Measurements from ENCODE around the gene PLXNB2. TPM values are rescaled to one million over a fixed set of nuclear protein-coding genes. Genes with fewer than 3 reads are reported as not detected.

PLXNB2 gene
- total and polyA plus RNA-seq, 2 experiments from 2014 or later = 123 to 147 TPM

GRCh38 chr22:50296658-50297490 lies 10.6 kb downstream of the PLXNB2 start:
- Histone ChIP-seq H3F3A (ENCODE audit: insufficient read depth) (peaks cover 9% of the 10 kb centered on the region; the same call in 1 of the 2 replicates), H4K20me1 (ENCODE audit: insufficient read depth) (no peaks in the 10 kb centered on the region; the same call in 1 of the 2 replicates), H3K4me3 (no peak overlapping the region), H2AFZ (no peak overlapping the region), H3K9me2 (ENCODE audit: insufficient read depth) (no peaks in the 10 kb centered on the region), H3K27me3 (replicated peaks; ENCODE audit: insufficient read depth) (no peaks in the 10 kb centered on the region), H3K79me2 (ENCODE audit: insufficient read depth) (peaks cover 98% of the 10 kb centered on the region), H3K4me1 (ENCODE audit: insufficient read depth) (peaks cover 26% of the 10 kb centered on the region), H3K4me2 (ENCODE audit: unreplicated experiment) (no peak overlapping the region), H3K9ac (no peak overlapping the region), H3K36me3 (ENCODE audit: low read depth) (no peaks in the 10 kb centered on the region), H3K27ac (no peak overlapping the region), H3K9me3 (ENCODE audit: low read depth) (no peaks in the 10 kb centered on the region)
- DNase-seq = no peak
- in situ Hi-C loops (cut with MboI) = no loop called here
- TF ChIP-seq EZH2 (IDR thresholded peaks at IDR 0.05; ENCODE audit: insufficient read depth, poor library complexity, severe bottlenecking) = no peak
- no peak for TF ChIP-seq EZH2phosphoT487 (IDR thresholded peaks at IDR 0.05; ENCODE audit: insufficient read depth, low read depth)
- 82 to 84% methylated on average over 25 to 27 of the region's 29 CpGs for WGBS, 2 experiments (ENCODE audit: low coverage in 1 of 2, low lambda C conversion rate in 2 of 2, missing lambda C conversion rate in 2 of 2)

DNA sequence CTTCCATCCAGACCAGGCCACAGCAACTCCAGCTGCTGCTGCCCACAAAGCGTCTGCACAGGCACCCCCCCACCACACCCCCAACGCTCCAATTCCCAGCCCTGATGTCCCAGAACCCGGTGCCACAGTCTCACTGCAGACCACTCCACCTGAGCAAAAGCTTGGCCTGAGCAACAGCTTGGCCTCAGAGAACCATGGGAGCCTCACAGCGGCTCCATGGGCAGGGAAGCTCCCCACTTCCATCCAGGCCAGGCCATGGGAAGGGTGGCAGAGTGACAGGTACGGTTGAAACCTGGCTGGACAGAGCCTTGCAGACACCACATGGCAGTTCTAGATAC lies 13.2 kb downstream of the PLXNB2 start:
- Histone ChIP-seq H3K4me2 (ENCODE audit: unreplicated experiment) (peak overlapping the region; percentile 69), H3K9me2 (ENCODE audit: insufficient read depth) (no peaks in the 10 kb centered on the region), H3K4me1 (ENCODE audit: insufficient read depth) (peaks cover 20% of the 10 kb centered on the region), H4K20me1 (ENCODE audit: insufficient read depth) (no peaks in the 10 kb centered on the region; the same call in 1 of the 2 replicates), H3K27me3 (replicated peaks; ENCODE audit: insufficient read depth) (no peaks in the 10 kb centered on the region), H3K79me2 (ENCODE audit: insufficient read depth) (peaks cover 98% of the 10 kb centered on the region), H2AFZ (no peak overlapping the region), H3K4me3 (no peak overlapping the region), H3F3A (ENCODE audit: insufficient read depth) (peaks cover 9% of the 10 kb centered on the region; the same call in 1 of the 2 replicates), H3K36me3 (ENCODE audit: low read depth) (peaks cover under 1% of the 10 kb centered on the region; the same call in 1 of the 2 replicates), H3K27ac (peak overlapping the region; percentile 66), H3K9ac (peak overlapping the region; percentile 71), H3K9me3 (ENCODE audit: low read depth) (no peaks in the 10 kb centered on the region)
- peak; percentile 22 for DNase-seq
- 63 to 73% methylated on average over 4 to 5 of the region's 5 CpGs for WGBS, 2 experiments (ENCODE audit: low coverage in 1 of 2, low lambda C conversion rate in 2 of 2, missing lambda C conversion rate in 2 of 2)
- TF ChIP-seq EZH2phosphoT487 (IDR thresholded peaks at IDR 0.05; ENCODE audit: insufficient read depth, low read depth) (no peak), EZH2 (IDR thresholded peaks at IDR 0.05; ENCODE audit: insufficient read depth, poor library complexity, severe bottlenecking) (no peak)
- in situ Hi-C loops (cut with MboI) = no loop called here

DNA sequence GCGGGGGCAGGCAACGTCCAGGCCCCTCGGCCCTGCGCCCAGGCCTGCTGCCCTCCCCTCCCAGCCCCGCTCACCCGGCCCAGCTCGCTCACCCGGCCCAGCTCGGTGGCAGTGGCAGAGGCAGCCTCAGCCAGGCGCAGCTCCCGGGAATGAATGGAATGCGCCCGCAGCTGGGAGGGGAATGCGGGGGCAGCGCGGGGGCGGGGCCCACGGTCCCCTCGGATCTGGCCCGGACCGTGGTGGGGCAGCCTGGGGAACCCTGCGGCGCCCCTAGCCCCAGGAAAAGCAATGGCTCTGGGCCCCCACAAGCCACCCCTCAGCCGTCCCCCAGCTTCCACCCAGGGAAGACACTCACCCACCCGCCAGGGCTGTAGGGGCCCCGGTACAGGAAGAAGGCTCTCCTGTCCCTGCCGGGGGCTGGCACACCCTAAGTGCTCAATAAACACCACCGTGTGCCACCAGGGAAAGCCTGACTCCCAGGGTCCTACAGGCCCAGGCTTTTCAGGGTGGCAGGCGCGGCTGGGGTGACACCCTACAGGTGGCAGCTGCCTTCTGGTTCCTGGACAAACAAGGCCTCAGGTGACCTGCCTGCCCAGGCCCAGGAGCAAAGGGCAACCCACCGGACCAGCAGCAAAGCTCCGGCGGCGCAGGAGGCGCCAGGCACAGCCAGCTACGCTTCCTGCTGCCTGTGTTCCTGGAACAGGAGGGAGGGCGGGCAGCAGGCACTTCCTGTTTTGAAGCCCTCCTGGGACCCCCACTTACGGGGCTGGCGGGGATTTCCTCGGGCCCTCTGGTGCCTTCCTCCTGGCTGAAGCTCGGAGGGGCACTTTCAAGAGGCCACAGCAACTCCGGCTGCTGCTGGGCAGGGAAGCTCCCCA lies 13.8 kb downstream of the PLXNB2 start:
- peak overlapping the region; percentile 69 for H3K4me2 ChIP-seq (ENCODE audit: unreplicated experiment)
- peak overlapping the region; percentile 56 for H3K4me3 ChIP-seq
- DNase-seq = peak; percentile 83
- H3K36me3 ChIP-seq (ENCODE audit: low read depth) = peaks cover 3% of the 10 kb centered on the region; the same call in 1 of the 2 replicates
- TF ChIP-seq EZH2 (IDR thresholded peaks at IDR 0.05; ENCODE audit: insufficient read depth, poor library complexity, severe bottlenecking) (no peak), EZH2phosphoT487 (IDR thresholded peaks at IDR 0.05; ENCODE audit: insufficient read depth, low read depth) (no peak)
- H3K4me1 ChIP-seq (ENCODE audit: insufficient read depth) = peaks cover 20% of the 10 kb centered on the region
- H3K9me2 ChIP-seq (ENCODE audit: insufficient read depth) = no peaks in the 10 kb centered on the region
- no peaks in the 10 kb centered on the region for H3K9me3 ChIP-seq (ENCODE audit: low read depth)
- in situ Hi-C loops (cut with MboI) = no loop called here
- peak overlapping the region; percentile 71 for H3K9ac ChIP-seq
- H4K20me1 ChIP-seq (ENCODE audit: insufficient read depth) = no peaks in the 10 kb centered on the region; the same call in 1 of the 2 replicates
- H3K79me2 ChIP-seq (ENCODE audit: insufficient read depth) = peaks cover 99% of the 10 kb centered on the region
- no peaks in the 10 kb centered on the region for H3K27me3 ChIP-seq (replicated peaks; ENCODE audit: insufficient read depth)
- peak overlapping the region; percentile 66 for H3K27ac ChIP-seq
- WGBS, 2 experiments (ENCODE audit: low coverage in 1 of 2, low lambda C conversion rate in 2 of 2, missing lambda C conversion rate in 2 of 2) = 18 to 32% methylated on average over 19 to 31 of the region's 42 CpGs
- H2AFZ ChIP-seq = no peak overlapping the region
- H3F3A ChIP-seq (ENCODE audit: insufficient read depth) = peaks cover 9% of the 10 kb centered on the region; the same call in 1 of the 2 replicates
